HL-60 (cell line): ENCODE results near the gene LRRTM4.

Experiments
- CTCF ChIP-seq: IDR thresholded peaks from one replicate; pipeline ENCODE4 v1.5.1; 2011; ENCODE audit warnings: low read length, control low read depth, inconsistent platforms; ENCODE audit not compliant: insufficient read depth
- POLR2AphosphoS5 ChIP-seq: IDR thresholded peaks from 2 replicates; pipeline ENCODE4 v1.6.1; 2012; ENCODE audit warnings: low read depth
- REST ChIP-seq: IDR thresholded peaks from 2 replicates; pipeline ENCODE4 v1.6.1; 2012; ENCODE audit warnings: low read depth; ENCODE audit not compliant: insufficient replicate concordance
- SPI1 ChIP-seq: IDR thresholded peaks from 2 replicates; pipeline ENCODE4 v1.6.1; 2012; ENCODE audit warnings: low read depth, mild to moderate bottlenecking, borderline replicate concordance

- TF ChIP-seq REST (no peak), CTCF (no peak), POLR2AphosphoS5 (no peak), SPI1 (no peak)
Measured at GRCh38 chr2:77199411-77199810, 322.8 kb downstream of the LRRTM4 start.
